H9 (cell line): ENCODE data around the gene TAGLN2. TPM values are rescaled to one million over a fixed set of nuclear protein-coding genes. Genes with fewer than 3 reads are reported as not detected.

Source experiments
- DNase-seq: peaks from one replicate; pipeline ENCODE4 v3.0.0-alpha.2; 2017
- H2AFZ ChIP-seq: one replicate; pipeline ENCODE4 v1.6.1; 2013; ENCODE audit warnings: mild to moderate bottlenecking, low read length, control low read depth, moderate library complexity
- H2AK5ac ChIP-seq: 2 replicates; pipeline ENCODE4 v1.6.1; 2013; ENCODE audit warnings: low read length, control low read depth, mixed read lengths; ENCODE audit not compliant: insufficient read length
- H2BK120ac ChIP-seq: one replicate; pipeline ENCODE4 v1.6.1; 2013; ENCODE audit warnings: low read depth, mild to moderate bottlenecking, low read length, control low read depth, inconsistent platforms; ENCODE audit not compliant: poor library complexity, severe bottlenecking
- H2BK12ac ChIP-seq: 2 replicates; pipeline ENCODE4 v1.6.1; 2013; ENCODE audit warnings: low read length, control low read depth, mixed read lengths, low read depth; ENCODE audit not compliant: insufficient read length
- H2BK15ac ChIP-seq: 2 replicates; pipeline ENCODE4 v1.6.1; 2013; ENCODE audit warnings: low read depth, low read length, control low read depth
- H2BK20ac ChIP-seq: one replicate; pipeline ENCODE4 v1.6.1; 2013; ENCODE audit warnings: low read depth, mild to moderate bottlenecking, low read length, control low read depth, inconsistent platforms; ENCODE audit not compliant: poor library complexity, severe bottlenecking
- H2BK5ac ChIP-seq: 2 replicates; pipeline ENCODE4 v1.6.1; 2013; ENCODE audit warnings: low read length, control low read depth, mixed read lengths; ENCODE audit not compliant: insufficient read length
- H3K14ac ChIP-seq: 2 replicates; pipeline ENCODE4 v1.6.1; 2013; ENCODE audit warnings: low read length, control low read depth; ENCODE audit not compliant: insufficient read depth
- H3K18ac ChIP-seq: 2 replicates; pipeline ENCODE4 v1.6.1; 2013; ENCODE audit warnings: low read depth, mild to moderate bottlenecking, mixed read lengths, low read length, control low read depth; ENCODE audit not compliant: insufficient read length
- H3K23ac ChIP-seq: 2 replicates; pipeline ENCODE4 v1.6.1; 2013; ENCODE audit warnings: low read length, control low read depth, mixed read lengths, low read depth; ENCODE audit not compliant: insufficient read length
- H3K23me2 ChIP-seq: 2 replicates; pipeline ENCODE4 v1.6.1; 2013; ENCODE audit warnings: low read depth, mild to moderate bottlenecking, mixed read lengths, low read length, control low read depth; ENCODE audit not compliant: insufficient read length, poor library complexity, severe bottlenecking
- H3K27ac ChIP-seq: 2 replicates; pipeline ENCODE4 v1.5.1; 2013; ENCODE audit warnings: low read length, control low read depth, mixed read lengths, low read depth; ENCODE audit not compliant: insufficient read length
- H3K27me3 ChIP-seq: 2 replicates; pipeline ENCODE4 v1.6.1; 2013; ENCODE audit warnings: low read length, control low read depth, inconsistent platforms; ENCODE audit not compliant: insufficient read depth
- H3K4ac ChIP-seq: 2 replicates; pipeline ENCODE4 v1.6.1; 2013; ENCODE audit warnings: low read depth, mild to moderate bottlenecking, control low read depth, inconsistent platforms, low read length, moderate library complexity
- H3K4me1 ChIP-seq: 2 replicates; pipeline ENCODE4 v1.6.1; 2013; ENCODE audit warnings: low read length, control low read depth, inconsistent platforms; ENCODE audit not compliant: insufficient read depth
- H3K4me2 ChIP-seq: 2 replicates; pipeline ENCODE4 v1.6.1; 2013; ENCODE audit warnings: low read length, control low read depth, mixed read lengths; ENCODE audit not compliant: insufficient read length, insufficient read depth
- H3K56ac ChIP-seq: 2 replicates; pipeline ENCODE4 v1.6.1; 2013; ENCODE audit warnings: low read depth, mild to moderate bottlenecking, mixed read lengths, low read length, control low read depth; ENCODE audit not compliant: insufficient read length
- H3K79me1 ChIP-seq: 2 replicates; pipeline ENCODE4 v1.6.1; 2013; ENCODE audit warnings: low read depth, mild to moderate bottlenecking, moderate library complexity, low read length, control low read depth, inconsistent platforms; ENCODE audit not compliant: insufficient read depth, poor library complexity, severe bottlenecking
- H3K79me2 ChIP-seq: 2 replicates; pipeline ENCODE4 v1.6.1; 2013; ENCODE audit warnings: low read length, control low read depth, inconsistent platforms; ENCODE audit not compliant: insufficient read depth
- H3K9ac ChIP-seq: 2 replicates; pipeline ENCODE4 v1.6.1; 2013; ENCODE audit warnings: low read length, control low read depth, mixed read lengths; ENCODE audit not compliant: insufficient read length; ENCODE audit errors: extremely low read depth
- H3K9me3 ChIP-seq: one replicate; pipeline ENCODE4 v1.6.1; 2013; ENCODE audit warnings: low read depth, low read length, inconsistent platforms; ENCODE audit not compliant: control insufficient read depth
- H3T11ph ChIP-seq: one replicate; pipeline ENCODE4 v1.6.1; 2013; ENCODE audit warnings: mild to moderate bottlenecking, low read length, control low read depth, inconsistent platforms
- H4K20me1 ChIP-seq: one replicate; pipeline ENCODE4 v1.6.1; 2013; ENCODE audit not compliant: control insufficient read depth, insufficient read length, insufficient read depth
- H4K5ac ChIP-seq: 2 replicates; pipeline ENCODE4 v1.6.1; 2013; ENCODE audit warnings: low read depth, mild to moderate bottlenecking, mixed read lengths, low read length, control low read depth; ENCODE audit not compliant: insufficient read length
- H4K8ac ChIP-seq: replicated peaks from 2 replicates; pipeline ENCODE4 v1.6.1; 2013; ENCODE audit warnings: low read length, control low read depth, mixed read lengths, low read depth; ENCODE audit not compliant: insufficient read length
- H4K91ac ChIP-seq: 2 replicates; pipeline ENCODE4 v1.6.1; 2013; ENCODE audit warnings: low read depth, mild to moderate bottlenecking, moderate library complexity, mixed read lengths, low read length, control low read depth; ENCODE audit not compliant: insufficient read length
- H3K27ac Mint-ChIP-seq, 3 experiments: 2 replicates in 2 of 3; 3 replicates in 1 of 3; pipeline ENCODE4 v1.8.0; 2020 to 2021; ENCODE audit warnings: mixed read lengths in 3 of 3, mild to moderate bottlenecking in 1 of 3, moderate library complexity in 1 of 3
- H3K27me3 Mint-ChIP-seq: 2 replicates; pipeline ENCODE4 v1.8.0; 2021; ENCODE audit warnings: low read depth, mild to moderate bottlenecking, moderate library complexity, mixed read lengths
- H3K36me3 Mint-ChIP-seq, 3 experiments: 2 replicates in 2 of 3; 3 replicates in 1 of 3; pipeline ENCODE4 v1.8.0; 2020 to 2021; ENCODE audit warnings: low read depth in 3 of 3, mixed read lengths in 3 of 3; ENCODE audit not compliant: insufficient read depth in 1 of 3
- H3K4me1 Mint-ChIP-seq, 2 experiments: 2 replicates each; pipeline ENCODE4 v1.8.0; 2020; ENCODE audit warnings: mixed read lengths in 2 of 2
- H3K4me3 Mint-ChIP-seq, 2 experiments: 2 replicates in 1 of 2; 3 replicates in 1 of 2; pipeline ENCODE4 v1.8.0; 2020 to 2021; ENCODE audit warnings: mild to moderate bottlenecking in 2 of 2, mixed read lengths in 2 of 2, moderate library complexity in 1 of 2
- H3K9me3 Mint-ChIP-seq, 2 experiments: 2 replicates in 1 of 2; 3 replicates in 1 of 2; pipeline ENCODE4 v1.8.0; 2020; ENCODE audit warnings: mild to moderate bottlenecking in 2 of 2, mixed read lengths in 2 of 2, moderate library complexity in 1 of 2
- WGBS: extraction: QIAGEN DNeasy Blood & Tissue Kit; methylation state at CpG from one replicate; pipeline ENCODE4 v1.1.7; 2013; ENCODE audit warnings: missing lambda C conversion rate, low lambda C conversion rate, mixed read lengths; ENCODE audit not compliant: insufficient read length; ENCODE audit errors: extremely low coverage; 5-methylcytosine and 5-hydroxymethylcytosine counted together
- total RNA-seq: library from RNA; stranded (reverse); gene quantifications from 2 replicates; pipeline ENCODE4 v1.2.1, GENCODE V29; 2021
- TF ChIP-seq, protein P1 (sequence below): fragments of 200-600 bp; sonication (generic); conservative IDR thresholded peaks from 3 replicates; pipeline ENCODE4 v1.8.0; 2021; ENCODE audit warnings: antibody characterized with exemption, mild to moderate bottlenecking

The TAGLN2 gene
- total RNA-seq, 1 experiment from 2014 or later = 76.7 TPM

DNA sequence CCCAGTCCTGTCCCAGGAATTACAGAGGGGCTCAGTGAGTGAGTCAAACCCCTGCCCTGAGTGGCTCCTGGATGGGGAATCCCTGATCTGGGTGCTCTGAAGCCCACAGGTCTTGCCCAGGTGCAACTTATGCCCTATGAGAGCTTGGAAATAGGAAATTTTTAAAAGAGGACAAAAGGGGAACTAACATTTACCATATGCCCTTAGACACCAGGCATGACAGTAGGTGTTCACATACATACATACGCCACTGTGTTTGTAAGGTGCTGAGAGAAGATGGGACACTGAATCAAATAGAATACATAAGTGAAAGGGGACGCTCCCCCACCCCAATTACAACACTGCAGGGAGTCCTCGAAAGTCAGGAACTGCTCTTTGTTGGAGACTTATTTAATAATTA, 26.8 kb downstream of the TAGLN2 start:
- peaks cover 38% of the 10 kb centered on the region for H3K27me3 Mint-ChIP-seq
- no peak overlapping the region for H2BK15ac ChIP-seq
- H3K23ac ChIP-seq = no peak overlapping the region
- H3K4me1 ChIP-seq = no peaks in the 10 kb centered on the region; the same call in 1 of the 2 replicates
- TF ChIP-seq, protein P1, sequence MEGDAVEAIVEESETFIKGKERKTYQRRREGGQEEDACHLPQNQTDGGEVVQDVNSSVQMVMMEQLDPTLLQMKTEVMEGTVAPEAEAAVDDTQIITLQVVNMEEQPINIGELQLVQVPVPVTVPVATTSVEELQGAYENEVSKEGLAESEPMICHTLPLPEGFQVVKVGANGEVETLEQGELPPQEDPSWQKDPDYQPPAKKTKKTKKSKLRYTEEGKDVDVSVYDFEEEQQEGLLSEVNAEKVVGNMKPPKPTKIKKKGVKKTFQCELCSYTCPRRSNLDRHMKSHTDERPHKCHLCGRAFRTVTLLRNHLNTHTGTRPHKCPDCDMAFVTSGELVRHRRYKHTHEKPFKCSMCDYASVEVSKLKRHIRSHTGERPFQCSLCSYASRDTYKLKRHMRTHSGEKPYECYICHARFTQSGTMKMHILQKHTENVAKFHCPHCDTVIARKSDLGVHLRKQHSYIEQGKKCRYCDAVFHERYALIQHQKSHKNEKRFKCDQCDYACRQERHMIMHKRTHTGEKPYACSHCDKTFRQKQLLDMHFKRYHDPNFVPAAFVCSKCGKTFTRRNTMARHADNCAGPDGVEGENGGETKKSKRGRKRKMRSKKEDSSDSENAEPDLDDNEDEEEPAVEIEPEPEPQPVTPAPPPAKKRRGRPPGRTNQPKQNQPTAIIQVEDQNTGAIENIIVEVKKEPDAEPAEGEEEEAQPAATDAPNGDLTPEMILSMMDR = no peak
- H3K4me3 Mint-ChIP-seq = no peak overlapping the region
- peaks cover 4% of the 10 kb centered on the region for H3K23me2 ChIP-seq
- DNase-seq = no peak
- H3K4me1 Mint-ChIP-seq = peaks cover 16% of the 10 kb centered on the region in 2 experiments
- no peak overlapping the region for H4K5ac ChIP-seq
- H3K9ac ChIP-seq = no peak overlapping the region
- H3K79me1 ChIP-seq = no peaks in the 10 kb centered on the region
- H3T11ph ChIP-seq = no peak overlapping the region
- no peak overlapping the region for H4K91ac ChIP-seq
- peaks cover 0 to 1% (median 0%) of the 10 kb centered on the region in 3 experiments; a peak in 2 of 7 replicates for H3K36me3 Mint-ChIP-seq
- H4K20me1 ChIP-seq = no peaks in the 10 kb centered on the region
- H2BK120ac ChIP-seq = no peak overlapping the region
- H2BK20ac ChIP-seq = no peak overlapping the region
- H3K56ac ChIP-seq = no peak overlapping the region
- no peak overlapping the region for H3K4ac ChIP-seq
- no CpG with 5 or more reads among the region's 3 CpGs for WGBS
- no peak overlapping the region for H4K8ac ChIP-seq
- no peaks in the 10 kb centered on the region for H3K27me3 ChIP-seq
- no peaks in the 10 kb centered on the region for H3K9me3 ChIP-seq
- no peak overlapping the region for H3K18ac ChIP-seq
- H3K79me2 ChIP-seq = no peaks in the 10 kb centered on the region
- H2AK5ac ChIP-seq = no peak overlapping the region
- no peak overlapping the region for H2BK12ac ChIP-seq
- H3K27ac Mint-ChIP-seq = no peak overlapping the region
- H3K9me3 Mint-ChIP-seq = peaks cover under 1 to 3% of the 10 kb centered on the region in 2 experiments; a peak in 3 of 5 replicates
- no peak overlapping the region for H3K27ac ChIP-seq
- H3K4me2 ChIP-seq = no peak overlapping the region
- H2BK5ac ChIP-seq = no peak overlapping the region
- no peak overlapping the region for H3K14ac ChIP-seq
- no peak overlapping the region for H2AFZ ChIP-seq
